Renal cortex interstitium (tissue), 11 donors: ENCODE results near the gene PPDPF. TPM values are rescaled to one million over a fixed set of nuclear protein-coding genes. Genes with fewer than 3 reads are reported as not detected.

Experiments used
- DNase-seq, 11 donors: peaks; one replicate each; pipeline ENCODE4 v3.0.0-alpha.2; 2013; ENCODE audit warnings: low read depth in 9 of 11, low spot score in 4 of 11; ENCODE audit errors: extremely low read depth in 1 of 11
- polyA plus RNA-seq, 3 donors: library from polyadenylated mRNA; unstranded; fragments of 120-200 nt; gene quantifications; one replicate each; pipeline ENCODE4 v1.2.1, GENCODE V29; 2013; ENCODE audit not compliant: insufficient read length in 3 of 3

PPDPF gene
- polyA plus RNA-seq, 3 donors, result 145 to 341 (median 332) TPM

DNA sequence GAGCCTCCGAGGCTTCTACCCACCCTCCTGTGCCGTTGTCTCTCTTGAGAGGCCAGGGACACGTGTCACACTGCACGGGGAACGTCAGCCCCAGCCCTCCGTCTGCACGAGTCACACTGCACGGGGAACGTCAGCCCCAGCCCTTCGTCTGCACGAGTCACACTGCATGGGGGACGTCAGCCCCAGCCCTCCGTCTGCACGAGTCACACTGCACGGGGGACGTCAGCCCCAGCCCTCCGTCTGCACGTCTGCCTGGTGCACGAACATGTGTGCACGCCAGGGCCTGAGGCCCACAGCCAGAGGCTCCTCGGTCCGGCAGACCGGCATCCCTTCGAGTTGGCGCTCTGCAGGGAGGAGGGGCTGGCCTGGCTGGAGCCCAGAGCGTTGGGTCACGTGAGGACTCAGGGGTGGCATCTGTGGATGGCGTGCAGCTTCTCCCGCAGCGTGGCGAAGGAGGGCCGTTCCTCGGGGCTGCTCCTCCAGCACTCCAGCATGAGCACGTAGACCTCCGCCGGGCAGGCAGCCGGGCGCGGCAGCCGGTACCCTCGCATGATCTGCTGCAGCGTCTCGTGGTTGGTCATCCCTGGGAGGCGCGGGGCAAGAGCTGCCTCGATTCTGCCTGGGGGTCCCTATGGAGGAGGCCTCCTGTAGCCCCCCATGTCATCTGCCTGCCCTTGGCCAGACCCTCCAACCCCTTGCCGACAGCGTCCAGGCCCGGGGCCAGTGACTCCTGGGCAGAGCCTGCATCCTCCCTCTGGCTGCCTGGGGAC, 20.0 kb downstream of the PPDPF start:
- no peak for DNase-seq

DNA sequence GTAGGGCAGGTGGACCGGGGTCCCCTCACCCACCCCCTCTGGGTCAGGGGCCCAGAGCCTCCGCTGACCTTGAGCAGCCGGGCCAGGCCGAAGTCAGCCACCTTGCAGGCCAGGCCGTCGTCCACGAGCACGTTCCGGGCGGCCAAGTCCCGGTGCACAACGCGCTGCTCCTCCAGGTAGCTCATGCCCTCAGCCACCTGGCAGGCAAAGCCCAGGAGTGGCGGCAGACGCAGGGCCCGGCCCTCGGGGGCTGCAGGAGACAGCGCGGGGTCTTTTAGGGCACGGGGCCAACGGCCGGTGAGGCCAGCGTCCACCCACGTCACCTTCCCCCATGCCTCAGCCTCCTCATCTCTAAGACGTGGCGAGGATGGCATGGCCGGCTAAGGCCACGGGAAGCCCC, 20.8 kb downstream of the PPDPF start:
- DNase-seq, result no peak

DNA sequence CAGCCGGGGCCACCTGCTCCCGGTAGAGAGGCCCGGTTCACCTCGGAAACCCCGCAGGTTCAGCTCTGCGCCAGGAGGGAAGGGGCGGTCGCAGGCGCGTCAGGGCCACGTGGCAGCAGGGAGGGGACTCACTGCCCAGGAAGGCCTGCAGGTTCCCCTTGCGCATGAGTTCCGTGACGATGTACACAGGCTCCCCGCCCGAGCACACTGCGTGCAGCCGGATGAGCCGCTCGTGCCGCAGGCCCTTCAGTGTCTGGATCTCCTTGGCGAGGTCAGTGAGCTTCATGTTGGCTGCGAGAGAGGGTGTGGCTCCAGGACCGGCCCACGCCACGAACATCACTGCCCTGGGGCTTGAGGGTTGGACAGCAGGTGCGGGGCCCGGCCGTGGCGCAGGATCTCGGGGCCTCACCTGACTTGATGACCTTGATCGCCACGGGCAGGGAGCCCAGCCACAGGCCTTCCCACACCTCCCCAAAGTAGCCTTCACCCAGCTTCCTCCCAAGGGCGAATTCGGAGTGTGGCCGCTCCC, 21.5 kb downstream of the PPDPF start:
- DNase-seq, result no peak

DNA sequence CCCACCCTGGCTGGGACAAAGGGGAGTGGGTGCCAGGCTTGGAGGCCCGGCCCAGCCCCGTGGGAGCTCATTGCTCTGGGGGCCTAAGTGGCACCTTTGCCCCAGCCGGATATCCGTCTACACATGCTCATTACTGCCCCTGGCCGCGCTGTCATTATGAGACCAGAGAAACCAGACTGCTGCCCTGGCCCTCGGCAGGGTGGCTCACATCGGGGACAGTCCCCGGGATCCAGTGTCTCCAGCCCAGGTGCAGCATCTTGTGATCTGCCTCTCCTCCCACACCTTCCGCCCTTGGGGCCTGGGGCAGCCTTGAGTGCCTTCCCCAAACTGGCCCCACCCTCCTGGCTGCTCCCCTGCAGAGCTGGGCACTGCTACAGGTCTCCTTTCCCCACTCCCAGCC, 22.1 kb downstream of the PPDPF start:
- no peak for DNase-seq

DNA sequence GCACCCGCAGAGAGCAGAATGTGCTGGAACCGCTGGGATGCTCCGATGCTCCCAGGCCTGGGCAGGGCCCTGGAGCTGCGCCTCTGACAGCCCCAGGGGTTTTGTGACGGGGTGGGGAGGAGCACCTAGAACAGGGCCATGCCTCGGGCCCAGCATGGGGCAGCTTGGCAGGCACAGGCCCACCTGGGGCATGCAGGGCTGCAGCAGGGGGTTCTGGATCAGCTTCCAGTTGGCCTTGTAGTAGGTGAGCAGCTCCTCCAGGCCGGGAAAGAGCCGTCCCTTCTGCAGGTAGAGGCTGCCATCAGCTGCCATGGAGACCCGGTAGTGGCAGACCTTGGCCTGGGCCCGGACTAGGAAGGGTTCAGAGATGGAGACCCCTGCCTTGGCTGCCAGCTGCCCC, 22.6 kb downstream of the PPDPF start:
- no peak for DNase-seq

DNA sequence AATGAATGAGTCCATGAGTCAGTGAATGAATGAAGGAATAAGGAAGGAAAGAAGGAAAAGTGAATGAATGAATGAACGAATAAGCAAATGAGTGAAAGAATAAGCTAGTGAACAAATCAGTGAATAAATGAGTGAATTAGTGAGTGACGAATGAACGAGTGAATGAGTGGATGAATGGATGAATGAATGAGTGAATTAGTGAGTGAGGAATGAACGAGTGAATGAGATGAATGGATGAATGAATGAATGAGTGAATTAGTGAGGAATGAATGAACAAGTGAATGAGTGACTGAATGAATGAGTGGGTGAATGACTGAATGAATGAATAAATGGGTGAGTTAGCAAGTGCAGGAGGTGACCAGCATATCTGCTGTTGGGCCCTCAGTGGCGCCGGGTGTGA, 23.2 kb downstream of the PPDPF start:
- DNase-seq, result no peak

DNA sequence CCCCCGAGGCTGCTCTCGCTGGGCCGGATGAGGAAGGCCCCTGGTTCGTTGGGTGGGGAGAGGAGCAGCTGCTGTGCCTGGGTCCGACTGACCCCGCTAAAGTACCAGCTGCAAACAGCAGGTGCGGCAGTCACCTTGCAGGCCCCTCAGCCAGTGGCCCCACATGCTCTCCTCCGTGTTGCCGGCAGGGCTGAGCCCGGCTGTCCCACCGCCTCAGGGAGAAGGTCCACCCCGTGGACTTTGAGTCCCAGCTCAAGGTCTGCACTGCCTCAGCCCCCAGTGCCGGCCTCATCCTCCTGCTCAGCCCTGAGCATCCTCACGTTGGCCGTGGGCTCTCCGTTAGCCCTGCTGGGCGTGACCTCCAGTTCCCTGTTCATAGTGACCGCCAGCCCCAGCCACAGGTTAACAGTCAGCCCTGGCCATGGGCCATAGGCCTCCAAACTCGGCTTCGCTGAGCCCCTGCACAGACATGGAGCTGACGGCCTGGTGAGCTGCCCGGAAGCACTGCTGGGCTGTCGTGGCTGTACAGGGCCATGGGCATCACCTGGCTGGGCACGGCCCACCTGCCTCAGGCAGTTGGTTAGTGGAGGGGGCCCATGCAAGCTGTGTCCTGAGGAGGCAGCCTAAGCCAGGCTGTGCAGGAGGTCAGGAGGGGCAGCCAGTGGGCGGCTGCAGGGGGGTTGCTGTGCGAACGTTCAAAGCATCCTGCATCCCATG, 23.8 kb downstream of the PPDPF start:
- DNase-seq, result no peak

DNA sequence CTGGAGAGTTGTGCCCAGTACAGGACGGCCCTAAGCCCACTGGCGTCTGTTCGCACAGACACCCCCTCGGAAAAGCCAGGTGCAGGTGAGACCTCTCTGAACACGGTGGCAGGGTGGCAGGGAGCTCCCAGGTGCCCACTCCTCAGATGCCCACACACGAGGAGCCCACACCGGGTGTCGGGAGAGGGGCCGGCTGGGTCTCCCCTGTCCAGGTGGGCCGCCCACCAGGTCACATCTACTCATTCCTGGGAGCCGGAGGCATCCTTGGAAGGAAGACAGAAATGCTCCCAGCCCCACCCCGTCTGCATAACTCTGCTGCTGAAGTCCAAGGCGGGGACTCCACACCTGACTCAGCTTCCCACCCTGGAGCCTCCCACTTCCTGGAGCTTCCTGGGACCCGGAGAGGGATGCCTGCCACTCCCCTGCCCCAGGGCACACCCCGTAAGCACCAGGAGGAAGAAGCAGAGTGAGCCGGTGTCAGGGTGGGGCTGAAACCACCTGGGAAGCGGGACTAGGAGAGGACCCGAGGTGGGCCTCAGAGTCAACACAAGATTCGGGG, 24.5 kb downstream of the PPDPF start:
- DNase-seq, result no peak

DNA sequence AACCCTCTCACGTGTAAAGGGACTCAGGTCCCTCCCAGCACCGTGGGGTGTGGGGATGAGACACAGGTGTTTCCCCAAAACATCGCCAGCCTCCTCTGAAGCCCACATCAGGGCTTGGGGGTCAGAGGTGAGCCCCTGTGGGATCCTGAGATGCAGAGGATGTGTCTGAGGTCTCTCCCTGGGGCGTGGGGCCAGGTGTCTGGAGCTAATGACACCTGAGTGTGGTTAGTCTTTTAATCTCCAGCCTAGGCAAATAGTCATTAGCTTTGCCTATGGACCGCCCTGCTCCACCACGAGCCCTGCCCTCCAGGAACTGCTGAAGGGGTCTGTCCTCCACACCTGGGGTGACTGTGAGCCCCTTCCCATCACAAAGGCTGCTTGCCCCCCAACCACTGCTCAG, 25.2 kb downstream of the PPDPF start:
- DNase-seq, result no peak

DNA sequence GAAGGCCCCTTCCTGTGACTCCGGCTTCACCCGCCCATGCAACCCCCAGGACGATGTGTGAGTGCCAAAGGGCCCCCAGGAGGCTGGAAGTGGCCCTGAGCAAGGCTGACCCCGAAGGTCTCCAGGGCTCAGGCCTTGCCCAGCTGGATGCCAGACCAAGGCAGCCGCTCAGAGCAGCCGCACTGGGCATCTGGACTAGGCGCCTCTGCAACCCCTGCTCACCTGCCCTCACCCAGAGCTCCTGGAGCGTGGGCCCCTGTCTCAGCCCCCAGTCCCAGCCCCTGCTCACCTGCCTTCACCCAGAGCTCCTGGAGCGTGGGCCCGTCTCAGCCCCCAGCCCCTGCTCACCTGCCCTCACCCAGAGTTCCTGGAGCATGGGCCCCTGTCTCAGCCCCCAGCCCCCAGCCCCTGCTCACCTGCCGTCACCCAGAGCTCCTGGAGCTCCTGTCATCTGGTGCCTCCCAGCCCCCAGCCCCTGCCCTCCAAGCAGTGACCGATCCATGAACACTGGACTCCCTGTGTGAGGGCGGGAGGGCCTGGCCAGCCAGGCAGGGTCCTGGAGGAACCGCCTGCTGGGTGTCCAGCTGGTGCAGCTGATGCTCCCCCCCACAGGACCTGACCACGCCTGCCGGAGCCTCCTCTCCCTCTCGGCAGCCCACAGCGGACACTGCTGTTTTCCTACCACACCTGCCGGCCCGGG, 25.8 kb downstream of the PPDPF start:
- no peak for DNase-seq

DNA sequence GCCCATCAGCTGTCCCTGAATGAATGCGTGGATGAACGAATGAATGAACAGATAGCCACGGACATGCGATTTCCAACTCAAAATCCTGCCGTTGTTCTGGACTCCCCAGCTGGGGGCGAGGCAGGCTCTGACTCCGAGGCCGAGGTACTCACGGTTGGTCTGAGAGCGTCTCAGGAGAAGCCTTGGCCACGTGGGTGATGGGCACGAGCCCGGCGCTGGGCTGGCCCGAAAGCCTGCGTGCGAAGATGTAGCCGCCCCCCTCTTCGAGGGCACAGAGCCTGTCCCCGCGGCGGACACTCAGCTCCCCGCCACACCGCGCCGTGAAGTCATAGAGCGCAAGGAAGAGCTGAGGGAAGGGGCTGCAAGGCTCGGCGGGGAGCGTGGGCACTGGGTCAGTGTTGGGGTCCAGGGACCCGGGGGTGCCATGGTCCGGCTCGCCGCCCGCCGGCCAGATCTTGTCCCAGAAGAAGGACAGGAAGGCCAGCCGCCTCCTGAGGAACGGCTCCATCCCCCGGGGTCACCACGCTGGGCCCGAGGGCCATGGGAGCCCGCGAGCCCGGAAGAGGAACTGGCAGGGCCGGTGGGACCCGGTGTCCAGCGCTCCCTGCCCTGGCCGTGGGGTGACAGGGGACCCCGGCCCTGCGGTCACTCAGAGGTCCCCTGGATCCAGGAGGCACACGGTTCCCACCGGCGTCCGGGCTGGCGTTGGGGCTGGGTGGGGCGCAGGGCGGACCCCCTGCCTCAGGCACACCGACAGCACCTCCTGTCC, 26.6 kb downstream of the PPDPF start:
- DNase-seq, result no peak

DNA sequence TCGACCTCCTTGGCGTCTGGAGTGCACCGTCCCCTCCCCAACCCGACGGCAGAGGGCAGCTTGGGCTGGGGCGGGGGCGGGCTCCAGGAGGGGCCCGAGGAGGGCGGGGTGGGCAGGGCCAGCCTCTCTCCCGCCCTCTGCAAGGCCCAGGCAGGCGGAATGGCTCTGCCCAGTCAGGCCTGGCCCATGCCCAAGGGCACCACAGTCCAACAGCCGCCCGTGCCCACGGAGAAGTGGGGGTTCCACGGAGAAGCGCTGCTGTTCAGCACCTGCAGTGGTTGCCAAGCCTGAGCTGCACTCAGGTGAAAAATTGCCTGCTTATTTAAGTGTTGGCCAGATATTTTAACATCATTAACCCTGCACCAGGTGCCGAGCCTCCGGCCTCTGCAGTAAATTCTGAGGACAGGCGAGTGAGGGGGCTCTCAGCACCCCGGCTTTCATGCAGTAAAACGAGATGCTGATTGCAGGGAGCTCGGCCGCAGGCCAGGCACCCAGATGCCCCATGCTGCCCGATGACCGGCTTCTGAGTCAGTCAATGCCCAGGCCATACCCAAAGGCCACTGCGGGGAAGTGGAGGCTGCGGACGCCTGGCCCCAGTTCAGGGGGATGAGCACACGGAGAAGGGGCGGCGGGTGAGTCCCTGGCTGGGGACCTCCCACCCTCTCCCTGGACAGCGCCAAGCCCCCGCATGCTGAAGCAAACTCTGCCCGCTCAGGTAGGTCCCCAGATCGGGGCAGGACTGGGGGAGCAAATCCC, 27.3 kb downstream of the PPDPF start, which contains the start of gene SRMS:
Gene SRMS (minus strand): TSS at position 25 of the 756 bp plus-strand sequence. CDS start 286 bp downstream, outside the sequence.
- DNase-seq, result no peak

DNA sequence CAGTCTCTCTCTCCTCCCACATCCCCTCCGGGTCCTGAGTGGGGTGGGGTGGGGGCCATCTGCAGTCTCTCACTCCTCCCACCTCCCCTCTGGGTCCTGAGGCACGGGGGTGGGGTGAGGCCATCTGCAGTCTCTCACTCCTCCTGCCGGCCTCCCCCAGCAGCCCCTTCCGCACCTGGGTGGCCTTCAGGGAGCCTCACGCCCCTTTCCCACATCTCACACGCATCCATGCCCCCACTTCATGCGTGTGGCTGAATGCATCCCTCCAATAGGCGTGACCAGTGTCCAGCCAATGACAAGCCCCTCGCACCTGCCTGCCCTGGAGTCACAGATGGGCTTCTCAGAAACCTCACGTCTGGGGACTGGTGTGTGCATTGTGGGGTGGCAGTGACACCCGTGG, 28.0 kb downstream of the PPDPF start:
- no peak for DNase-seq

DNA sequence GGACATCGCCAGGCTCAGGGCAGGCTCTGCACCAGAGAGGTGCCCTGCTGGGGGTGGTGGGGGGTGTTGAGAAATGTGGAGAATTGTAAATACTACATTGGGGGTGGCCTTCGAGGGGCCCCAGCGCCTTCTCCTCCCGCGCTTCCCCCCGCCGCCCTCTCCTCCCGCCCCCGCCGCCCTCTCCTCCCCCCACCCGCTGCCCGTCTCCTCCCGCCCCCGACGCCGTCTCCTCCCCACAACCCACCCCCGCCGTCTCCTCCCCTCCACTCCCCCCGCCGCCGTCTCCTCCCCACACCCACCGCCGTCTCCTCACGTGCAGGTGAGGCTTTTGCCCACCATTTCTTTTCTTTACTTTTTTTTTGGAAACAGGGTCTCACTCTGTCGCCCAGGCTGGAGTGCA, 28.5 kb downstream of the PPDPF start:
- no peak for DNase-seq

DNA sequence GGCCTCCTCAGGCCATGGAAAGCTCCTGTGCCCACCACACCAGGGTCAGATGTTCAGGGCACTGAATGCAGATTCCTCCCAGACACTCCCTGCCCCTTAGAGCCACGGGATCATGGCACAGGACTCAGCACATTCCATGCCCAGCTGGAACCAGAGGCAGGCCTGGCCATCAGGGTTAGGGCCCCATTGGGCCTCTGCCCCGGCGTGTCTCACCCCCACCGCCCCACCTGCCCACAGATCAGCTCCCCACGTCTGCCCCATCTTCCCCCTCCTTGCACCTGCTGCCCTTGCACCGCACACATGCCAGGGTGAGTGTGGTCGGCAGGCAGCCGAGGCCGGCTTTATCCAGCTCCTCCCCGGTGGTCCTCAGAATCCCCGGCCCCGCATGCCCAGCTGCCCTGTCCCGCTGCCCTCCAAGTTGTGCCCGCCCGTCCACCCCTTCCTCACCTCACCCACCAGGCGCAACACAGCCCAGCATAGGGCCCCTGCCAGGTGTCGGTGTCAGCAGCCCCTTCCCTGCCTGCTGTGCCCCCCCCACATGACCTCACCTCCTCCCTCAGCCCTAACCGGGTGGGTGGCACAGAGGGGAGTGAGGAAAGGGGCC, 29.2 kb downstream of the PPDPF start:
- no peak for DNase-seq

DNA sequence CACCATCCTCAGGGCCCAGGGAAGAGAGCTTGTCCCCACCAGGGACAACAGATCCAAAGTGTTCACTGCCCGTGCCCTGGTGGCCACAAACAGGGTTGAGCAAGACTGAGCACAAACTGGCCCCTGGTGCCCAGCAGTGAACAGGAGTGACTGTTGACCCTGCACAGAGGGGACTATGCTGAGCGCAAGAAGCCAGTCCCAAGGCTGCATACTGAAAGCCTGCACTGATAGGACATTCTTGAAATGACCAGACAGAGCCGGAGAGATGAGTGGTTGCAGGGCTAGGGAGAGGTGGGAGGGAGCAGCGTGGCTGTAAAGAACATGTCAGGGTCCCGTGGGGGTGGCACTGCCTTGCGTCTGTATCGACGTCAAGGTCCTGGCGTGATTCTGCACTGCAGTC, 30.5 kb downstream of the PPDPF start:
- DNase-seq, result no peak

DNA sequence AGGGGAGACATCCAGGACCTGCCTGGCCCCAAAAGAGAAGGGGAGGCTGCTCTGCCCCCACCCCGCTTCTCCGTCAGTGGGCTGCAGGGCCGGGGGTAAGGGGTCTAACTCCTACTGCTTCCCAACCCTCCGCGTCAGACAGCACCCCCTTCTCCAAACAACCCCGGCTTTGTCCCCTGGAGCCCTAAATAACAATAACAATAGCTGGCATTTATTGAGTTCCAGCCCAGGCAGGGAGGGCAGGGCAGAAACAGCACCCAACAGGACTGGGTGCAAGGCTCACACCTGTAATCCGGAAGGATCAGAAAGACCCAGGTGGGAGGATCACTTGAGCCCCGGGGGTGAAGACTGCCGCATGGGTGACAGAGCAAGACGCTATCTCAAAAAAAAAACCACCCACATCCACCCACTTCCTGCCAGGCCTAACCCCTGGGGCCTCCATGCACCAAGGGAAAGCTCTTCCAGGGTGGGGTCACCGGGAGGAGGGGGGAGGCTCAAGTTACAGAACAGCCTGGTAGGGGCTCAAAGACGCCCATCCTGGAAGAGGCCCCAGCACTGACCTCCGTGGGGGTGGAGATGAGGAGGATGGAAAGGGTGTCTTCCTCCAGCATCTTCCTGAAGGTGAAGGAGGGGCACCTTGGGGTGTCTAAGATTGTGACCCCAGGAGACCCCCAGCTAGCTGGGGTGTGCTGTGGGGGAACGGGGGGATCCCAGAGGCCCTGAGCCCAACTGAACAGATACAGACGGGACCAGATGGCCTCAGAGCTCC, 32.1 kb downstream of the PPDPF start:
- DNase-seq, result no peak
